ENCODE results near the gene CLEC2D.

DNA sequence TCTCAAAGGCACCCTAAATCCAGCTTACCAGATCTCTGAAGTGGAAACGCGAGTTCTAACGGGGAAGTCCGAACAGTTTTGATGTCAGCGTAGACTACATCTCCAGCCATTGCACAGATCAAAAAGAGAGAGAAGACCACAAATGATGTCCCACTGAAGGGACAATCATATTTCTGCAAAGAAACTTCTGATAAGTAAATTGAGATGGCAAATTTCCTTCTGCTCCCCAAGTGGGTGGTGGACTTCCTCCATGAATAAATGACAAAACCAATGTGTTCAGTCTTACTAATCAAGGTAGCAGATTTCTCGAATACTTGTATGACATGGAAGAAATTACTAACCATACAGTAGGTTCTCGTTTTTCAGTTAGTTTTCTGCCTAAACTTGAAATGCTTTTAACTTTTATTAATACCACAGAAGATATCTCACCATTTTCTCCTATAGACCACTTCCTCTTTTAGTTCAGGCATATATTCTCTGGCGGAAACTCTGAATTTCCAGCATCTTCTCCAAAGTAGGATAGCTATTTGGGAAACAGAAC lies 63.5 kb downstream of the CLEC2D start, which contains the start of gene CLECL1:
- TF ChIP-seq, protein P1, sequence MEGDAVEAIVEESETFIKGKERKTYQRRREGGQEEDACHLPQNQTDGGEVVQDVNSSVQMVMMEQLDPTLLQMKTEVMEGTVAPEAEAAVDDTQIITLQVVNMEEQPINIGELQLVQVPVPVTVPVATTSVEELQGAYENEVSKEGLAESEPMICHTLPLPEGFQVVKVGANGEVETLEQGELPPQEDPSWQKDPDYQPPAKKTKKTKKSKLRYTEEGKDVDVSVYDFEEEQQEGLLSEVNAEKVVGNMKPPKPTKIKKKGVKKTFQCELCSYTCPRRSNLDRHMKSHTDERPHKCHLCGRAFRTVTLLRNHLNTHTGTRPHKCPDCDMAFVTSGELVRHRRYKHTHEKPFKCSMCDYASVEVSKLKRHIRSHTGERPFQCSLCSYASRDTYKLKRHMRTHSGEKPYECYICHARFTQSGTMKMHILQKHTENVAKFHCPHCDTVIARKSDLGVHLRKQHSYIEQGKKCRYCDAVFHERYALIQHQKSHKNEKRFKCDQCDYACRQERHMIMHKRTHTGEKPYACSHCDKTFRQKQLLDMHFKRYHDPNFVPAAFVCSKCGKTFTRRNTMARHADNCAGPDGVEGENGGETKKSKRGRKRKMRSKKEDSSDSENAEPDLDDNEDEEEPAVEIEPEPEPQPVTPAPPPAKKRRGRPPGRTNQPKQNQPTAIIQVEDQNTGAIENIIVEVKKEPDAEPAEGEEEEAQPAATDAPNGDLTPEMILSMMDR (conservative IDR thresholded peaks at IDR 0.05; ENCODE audit: low read depth, low read length) = no peak
- TF ChIP-seq EZH2phosphoT487 (IDR thresholded peaks at IDR 0.05; ENCODE audit: borderline replicate concordance, low read length) = no peak
